ENCODE measurements around the gene PRPF39.
A peak's percentile ranks its signal among the peaks of the same experiment; 100 is the strongest.
"Not testable (repeated sequence)": the region's sequence is repeated elsewhere in the genome, so short reads cannot be mapped to it uniquely, and the experiment has no call there.

PRPF39 gene

GRCh38 chr14:45140661-45141187 lies 56.8 kb downstream of the PRPF39 start:
- H3K14ac ChIP-seq (ENCODE audit: low read length): no peak overlapping the region

GRCh38 chr14:45142083-45142482 lies 58.2 kb downstream of the PRPF39 start:
- not testable (repeated sequence) for H3K4ac ChIP-seq (ENCODE audit: low read depth, low read length); H3K4me2 ChIP-seq (ENCODE audit: low read length); H3K14ac ChIP-seq (ENCODE audit: low read length); H3K27ac ChIP-seq (ENCODE audit: low read depth, low read length); H2AK5ac ChIP-seq (ENCODE audit: low read length); H3K79me1 ChIP-seq (ENCODE audit: low read length); H3K18ac ChIP-seq (ENCODE audit: low read length); DNase-seq; H2BK12ac ChIP-seq (ENCODE audit: low read length); H3K9me3 ChIP-seq (ENCODE audit: insufficient read depth, low read depth, low read length); H3K4me1 ChIP-seq (ENCODE audit: control insufficient read depth in 1 of 2, insufficient read depth in 2 of 2, low read length in 2 of 2); H4K8ac ChIP-seq (ENCODE audit: low read depth, low read length); H2BK120ac ChIP-seq (ENCODE audit: insufficient read depth, low read length, poor library complexity); H3K23ac ChIP-seq (ENCODE audit: low read length); H2BK5ac ChIP-seq (ENCODE audit: low read depth, low read length, poor library complexity); H4K12ac ChIP-seq (ENCODE audit: low read depth, low read length); H2AFZ ChIP-seq (ENCODE audit: insufficient read depth, low read length, poor library complexity); H3K36me3 ChIP-seq (ENCODE audit: control insufficient read depth in 1 of 2, insufficient read depth in 2 of 2, low read length in 2 of 2); H4K91ac ChIP-seq (ENCODE audit: low read depth, low read length); H3K27me3 ChIP-seq (ENCODE audit: insufficient read depth, low read length); H3K79me2 ChIP-seq (ENCODE audit: control insufficient read depth, insufficient read depth, low read length, poor library complexity); H3K9ac ChIP-seq (ENCODE audit: low read length); H3K4me3 ChIP-seq (ENCODE audit: low read depth, low read length)
- WGBS (ENCODE audit: extremely low coverage, insufficient coverage, insufficient read length): no CpG with 5 or more reads among the region's 8 CpGs

More at GRCh38 chr14:45140661-45141187, 56.8 kb downstream of the PRPF39 start:
- no peak overlapping the region for H3K23ac ChIP-seq (ENCODE audit: low read length)
- H2BK12ac ChIP-seq (ENCODE audit: low read length): no peak overlapping the region
- H2BK120ac ChIP-seq (ENCODE audit: insufficient read depth, low read length, poor library complexity): no peak overlapping the region
- H3K4me2 ChIP-seq (ENCODE audit: low read length): no peak overlapping the region
- no CpG with 5 or more reads among the region's 6 CpGs for WGBS (ENCODE audit: extremely low coverage, insufficient coverage, insufficient read length)
- peaks cover 0 to 5% of the 10 kb centered on the region in 2 experiments for H3K36me3 ChIP-seq (ENCODE audit: control insufficient read depth in 1 of 2, insufficient read depth in 2 of 2, low read length in 2 of 2)
- peaks cover 1% of the 10 kb centered on the region for H3K79me1 ChIP-seq (ENCODE audit: low read length)
- no peak overlapping the region for H4K8ac ChIP-seq (ENCODE audit: low read depth, low read length)
- peaks cover 0 to 2% of the 10 kb centered on the region in 2 experiments for H3K4me1 ChIP-seq (ENCODE audit: control insufficient read depth in 1 of 2, insufficient read depth in 2 of 2, low read length in 2 of 2)
- no peak for DNase-seq
- no peak overlapping the region for H3K4ac ChIP-seq (ENCODE audit: low read depth, low read length)
- H2BK5ac ChIP-seq (ENCODE audit: low read depth, low read length, poor library complexity): no peak overlapping the region
- no peak overlapping the region for H3K4me3 ChIP-seq (ENCODE audit: low read depth, low read length)
- no peaks in the 10 kb centered on the region for H3K9me3 ChIP-seq (ENCODE audit: insufficient read depth, low read depth, low read length)
- no peak overlapping the region for H3K18ac ChIP-seq (ENCODE audit: low read length)
- no peak overlapping the region for H3K27ac ChIP-seq (ENCODE audit: low read depth, low read length)
- H2AFZ ChIP-seq (ENCODE audit: insufficient read depth, low read length, poor library complexity): no peak overlapping the region
- no peak overlapping the region for H2AK5ac ChIP-seq (ENCODE audit: low read length)
- H3K79me2 ChIP-seq (ENCODE audit: control insufficient read depth, insufficient read depth, low read length, poor library complexity): no peaks in the 10 kb centered on the region
- H3K9ac ChIP-seq (ENCODE audit: low read length): no peak overlapping the region
- H4K91ac ChIP-seq (ENCODE audit: low read depth, low read length): no peak overlapping the region
- no peak overlapping the region for H4K12ac ChIP-seq (ENCODE audit: low read depth, low read length)
- H3K27me3 ChIP-seq (ENCODE audit: insufficient read depth, low read length): no peaks in the 10 kb centered on the region

GRCh38 chr14:45144658-45145057 lies 60.7 kb downstream of the PRPF39 start:
- Histone ChIP-seq H3K4me3 (ENCODE audit: low read depth, low read length) (no peak overlapping the region), H4K91ac (ENCODE audit: low read depth, low read length) (no peak overlapping the region), H3K9me3 (ENCODE audit: insufficient read depth, low read depth, low read length) (peaks cover 2% of the 10 kb centered on the region), H3K14ac (ENCODE audit: low read length) (no peak overlapping the region), H3K4me2 (ENCODE audit: low read length) (no peak overlapping the region), H4K8ac (ENCODE audit: low read depth, low read length) (no peak overlapping the region), H3K27me3 (ENCODE audit: insufficient read depth, low read length) (no peaks in the 10 kb centered on the region), H2AK5ac (ENCODE audit: low read length) (no peak overlapping the region), H3K27ac (ENCODE audit: low read depth, low read length) (no peak overlapping the region), H3K9ac (ENCODE audit: low read length) (no peak overlapping the region), H3K18ac (ENCODE audit: low read length) (no peak overlapping the region), H4K12ac (ENCODE audit: low read depth, low read length) (no peak overlapping the region), H3K79me1 (ENCODE audit: low read length) (no peaks in the 10 kb centered on the region), H3K4me1 (ENCODE audit: control insufficient read depth in 1 of 2, insufficient read depth in 2 of 2, low read length in 2 of 2) (peaks cover 0 to under 1% of the 10 kb centered on the region in 2 experiments), H3K79me2 (ENCODE audit: control insufficient read depth, insufficient read depth, low read length, poor library complexity) (no peaks in the 10 kb centered on the region), H2AFZ (ENCODE audit: insufficient read depth, low read length, poor library complexity) (no peak overlapping the region), H2BK5ac (ENCODE audit: low read depth, low read length, poor library complexity) (no peak overlapping the region), H3K4ac (ENCODE audit: low read depth, low read length) (peak overlapping the region; percentile 58), H2BK120ac (ENCODE audit: insufficient read depth, low read length, poor library complexity) (no peak overlapping the region), H2BK12ac (ENCODE audit: low read length) (no peak overlapping the region), H3K36me3 (ENCODE audit: control insufficient read depth in 1 of 2, insufficient read depth in 2 of 2, low read length in 2 of 2) (peaks cover 0 to 5% of the 10 kb centered on the region in 2 experiments), H3K23ac (ENCODE audit: low read length) (no peak overlapping the region)
- no peak for DNase-seq

- Histone ChIP-seq H3K23ac (ENCODE audit: low read length) (no peak overlapping the region), H3K9ac (ENCODE audit: low read length) (no peak overlapping the region), H3K18ac (ENCODE audit: low read length) (peak overlapping the region; percentile 25), H3K36me3 (ENCODE audit: control insufficient read depth in 1 of 2, insufficient read depth in 2 of 2, low read length in 2 of 2) (peaks cover 0 to 5% of the 10 kb centered on the region in 2 experiments), H2AK5ac (ENCODE audit: low read length) (no peak overlapping the region), H2AFZ (ENCODE audit: insufficient read depth, low read length, poor library complexity) (no peak overlapping the region), H4K8ac (ENCODE audit: low read depth, low read length) (no peak overlapping the region), H3K79me2 (ENCODE audit: control insufficient read depth, insufficient read depth, low read length, poor library complexity) (no peaks in the 10 kb centered on the region), H3K27ac (ENCODE audit: low read depth, low read length) (no peak overlapping the region), H3K9me3 (ENCODE audit: insufficient read depth, low read depth, low read length) (peaks cover 2% of the 10 kb centered on the region), H3K4me2 (ENCODE audit: low read length) (no peak overlapping the region), H3K14ac (ENCODE audit: low read length) (no peak overlapping the region), H4K91ac (ENCODE audit: low read depth, low read length) (no peak overlapping the region), H3K4me3 (ENCODE audit: low read depth, low read length) (no peak overlapping the region), H3K4ac (ENCODE audit: low read depth, low read length) (no peak overlapping the region), H4K12ac (ENCODE audit: low read depth, low read length) (no peak overlapping the region), H3K4me1 (ENCODE audit: control insufficient read depth in 1 of 2, insufficient read depth in 2 of 2, low read length in 2 of 2) (no peaks in the 10 kb centered on the region), H3K27me3 (ENCODE audit: insufficient read depth, low read length) (no peaks in the 10 kb centered on the region), H2BK120ac (ENCODE audit: insufficient read depth, low read length, poor library complexity) (no peak overlapping the region), H2BK12ac (ENCODE audit: low read length) (no peak overlapping the region), H2BK5ac (ENCODE audit: low read depth, low read length, poor library complexity) (no peak overlapping the region), H3K79me1 (ENCODE audit: low read length) (no peaks in the 10 kb centered on the region)
- WGBS (ENCODE audit: extremely low coverage, insufficient coverage, insufficient read length): no CpG with 5 or more reads among the region's 3 CpGs
- no peak for DNase-seq
Measured at GRCh38 chr14:45145214-45145613, 61.3 kb downstream of the PRPF39 start.
